MG63 (cell line): ENCODE data around the gene MAN2A1. TPM values are rescaled to one million over a fixed set of nuclear protein-coding genes. Genes with fewer than 3 reads are reported as not detected.
"Not testable (repeated sequence)": the region's sequence is repeated elsewhere in the genome, so short reads cannot be mapped to it uniquely, and the experiment has no call there.

ENCODE experiments used
- DNase-seq: peaks from one replicate; pipeline ENCODE4 v3.0.0-alpha.2; 2020
- H3K27me3 ChIP-seq: fragments of 250-450 bp; sonication (Bioruptor Pico); 2 replicates; pipeline ENCODE4 v1.5.1; 2020; ENCODE audit warnings: mild to moderate bottlenecking, moderate library complexity
- H3K36me3 ChIP-seq: fragments of 250-450 bp; sonication (Bioruptor Pico); 2 replicates; pipeline ENCODE4 v1.5.1; 2020; ENCODE audit warnings: mild to moderate bottlenecking, moderate library complexity
- H3K4me3 ChIP-seq: fragments of 250-450 bp; sonication (Bioruptor Pico); 2 replicates; pipeline ENCODE4 v1.5.1; 2020; ENCODE audit warnings: mild to moderate bottlenecking, moderate library complexity
- H3K9me3 ChIP-seq: fragments of 250-450 bp; sonication (Bioruptor Pico); 2 replicates; pipeline ENCODE4 v1.5.1; 2020; ENCODE audit warnings: mild to moderate bottlenecking, moderate library complexity
- total RNA-seq: library from RNA; depleted of rRNA; stranded (reverse); fragments of >200 nt; shearing (Covaris generic); gene quantifications from 2 replicates; pipeline ENCODE4 v1.2.3, GENCODE V29; 2014; ENCODE audit warnings: low replicate concordance

Gene MAN2A1
- total RNA-seq, 1 experiment from 2014 or later, result 60.3 TPM

DNA sequence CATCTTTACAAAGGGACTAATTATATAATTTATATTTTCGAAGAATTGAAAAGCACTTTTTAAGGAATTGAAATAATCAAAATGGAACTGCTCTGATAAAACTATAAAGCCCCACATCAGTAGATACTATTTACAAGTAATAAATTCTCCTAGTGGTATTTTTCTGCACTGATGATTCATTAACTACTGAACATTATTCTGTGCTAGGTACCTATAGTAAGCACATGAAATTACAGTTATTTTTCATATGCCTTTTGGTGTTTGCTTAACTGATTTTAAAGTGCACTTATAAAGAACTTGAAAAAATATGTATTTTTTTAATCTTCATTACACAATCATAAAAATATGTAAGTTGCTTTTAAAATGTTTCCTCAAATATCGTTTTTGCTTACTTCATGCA lies 123.0 kb downstream of the MAN2A1 start:
- no peaks in the 10 kb centered on the region; the same call in 1 of the 2 replicates for H3K9me3 ChIP-seq
- no peaks in the 10 kb centered on the region for H3K27me3 ChIP-seq
- H3K36me3 ChIP-seq, result peaks cover 15% of the 10 kb centered on the region
- DNase-seq, result no peak
- H3K4me3 ChIP-seq, result no peak overlapping the region

DNA sequence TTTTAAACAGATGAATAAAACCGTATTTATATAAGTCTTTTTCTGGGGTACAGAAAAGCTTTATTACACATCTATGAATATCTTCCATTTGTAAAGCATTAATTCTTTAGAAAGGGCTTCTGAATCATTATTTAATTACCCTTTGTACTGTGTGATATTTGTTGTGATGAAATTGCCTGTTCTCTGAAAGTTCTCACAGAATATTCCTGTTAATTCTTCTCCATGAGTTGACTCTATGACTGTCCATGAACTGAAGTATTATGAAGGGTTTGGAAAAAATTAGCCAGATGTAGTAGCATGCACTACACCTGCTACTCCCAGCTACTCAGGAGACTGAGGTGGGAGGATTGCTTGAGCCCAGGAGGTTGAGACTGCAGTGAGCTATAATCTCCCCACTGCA lies 127.0 kb downstream of the MAN2A1 start:
- Histone ChIP-seq H3K27me3 (no peaks in the 10 kb centered on the region), H3K36me3 (peaks cover 22% of the 10 kb centered on the region), H3K9me3 (no peaks in the 10 kb centered on the region), H3K4me3 (no peak overlapping the region)
- DNase-seq, result no peak

DNA sequence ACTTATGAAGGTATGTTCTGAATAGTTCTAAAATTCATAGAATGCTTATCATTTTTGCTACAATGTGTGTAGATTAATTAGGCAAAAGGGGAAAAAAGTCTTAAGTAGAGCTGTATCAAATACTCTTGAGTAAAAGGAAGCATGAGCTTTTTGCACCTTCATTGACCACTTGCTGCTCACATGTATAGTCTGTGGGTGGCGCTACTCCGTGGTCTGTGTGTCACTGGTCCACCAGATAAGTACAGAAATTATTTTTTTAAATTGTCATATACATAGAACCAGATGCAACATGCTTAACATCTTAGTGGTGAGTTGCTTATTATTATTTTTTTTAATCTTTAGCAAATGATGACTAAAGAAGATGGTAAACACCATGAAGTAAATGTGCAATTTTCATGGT lies 130.2 kb downstream of the MAN2A1 start:
- H3K27me3 ChIP-seq, result no peaks in the 10 kb centered on the region
- peaks cover 25% of the 10 kb centered on the region for H3K36me3 ChIP-seq
- no peak for DNase-seq
- no peaks in the 10 kb centered on the region for H3K9me3 ChIP-seq
- H3K4me3 ChIP-seq, result no peak overlapping the region

DNA sequence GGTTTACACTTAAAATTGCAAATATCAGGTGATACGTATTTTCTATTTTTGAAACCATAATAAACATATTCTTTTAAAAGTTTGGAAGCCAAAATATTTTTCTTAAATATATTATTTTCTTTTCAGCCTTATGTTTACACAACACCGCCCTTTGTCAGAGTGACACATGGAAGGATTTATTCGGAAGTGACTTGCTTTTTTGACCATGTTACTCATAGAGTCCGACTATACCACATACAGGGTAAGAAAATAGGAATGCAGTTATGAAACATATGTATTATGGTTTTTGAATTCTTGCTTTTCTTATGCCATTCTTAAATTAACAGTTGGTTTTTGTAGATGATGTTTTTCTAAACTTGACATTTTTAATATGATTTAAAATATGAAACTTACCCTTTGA lies 133.9 kb downstream of the MAN2A1 start:
- DNase-seq, result no peak

DNA sequence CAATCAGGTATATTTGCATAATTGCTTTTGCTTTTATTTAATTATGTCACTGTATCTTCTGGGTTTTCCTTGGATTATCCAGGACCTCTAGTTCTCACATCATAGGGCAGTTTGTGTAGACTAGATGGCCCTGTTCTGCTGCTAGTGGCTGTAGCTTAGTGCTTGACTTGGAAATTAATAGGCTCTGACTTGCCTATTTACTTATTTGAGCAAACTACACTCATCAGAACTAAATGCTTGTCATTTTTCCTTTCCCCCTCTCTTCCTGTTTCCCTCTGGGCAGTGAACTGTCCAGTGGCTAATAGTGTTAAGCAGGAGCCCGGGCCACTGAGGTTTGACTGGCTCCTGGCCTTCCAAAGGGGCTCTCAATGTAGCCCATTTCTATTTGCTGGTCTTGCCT lies 135.7 kb downstream of the MAN2A1 start:
- Histone ChIP-seq H3K27me3 (no peaks in the 10 kb centered on the region), H3K4me3 (no peak overlapping the region), H3K9me3 (no peaks in the 10 kb centered on the region), H3K36me3 (peaks cover 19% of the 10 kb centered on the region)
- no peak for DNase-seq

More for the DNA sequence above, 133.9 kb downstream of the MAN2A1 start:
- Histone ChIP-seq H3K4me3 (no peak overlapping the region), H3K9me3 (no peaks in the 10 kb centered on the region), H3K36me3 (peaks cover 30% of the 10 kb centered on the region), H3K27me3 (no peaks in the 10 kb centered on the region)

DNA sequence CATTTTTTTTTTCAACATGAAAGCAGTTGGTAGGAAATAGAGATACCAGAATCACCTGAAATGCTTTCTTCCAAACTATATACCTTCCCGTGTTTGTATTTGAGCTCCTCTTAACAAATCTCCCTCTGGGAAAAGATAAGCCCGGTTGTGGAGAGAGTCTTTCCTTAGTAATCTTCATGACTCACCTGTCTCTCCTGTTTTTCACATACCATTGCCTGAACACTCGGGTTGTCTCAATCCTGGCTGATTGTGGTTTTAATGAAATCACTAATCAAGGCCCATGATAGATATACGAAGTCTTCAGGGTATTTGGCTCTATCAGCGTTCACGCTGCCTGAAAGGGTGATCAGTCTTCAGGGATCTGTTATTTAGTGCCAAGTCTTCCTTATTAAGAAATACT lies 136.7 kb downstream of the MAN2A1 start:
- peaks cover 15% of the 10 kb centered on the region for H3K36me3 ChIP-seq
- no peaks in the 10 kb centered on the region for H3K9me3 ChIP-seq
- no peak for DNase-seq
- no peaks in the 10 kb centered on the region for H3K27me3 ChIP-seq
- no peak overlapping the region for H3K4me3 ChIP-seq

DNA sequence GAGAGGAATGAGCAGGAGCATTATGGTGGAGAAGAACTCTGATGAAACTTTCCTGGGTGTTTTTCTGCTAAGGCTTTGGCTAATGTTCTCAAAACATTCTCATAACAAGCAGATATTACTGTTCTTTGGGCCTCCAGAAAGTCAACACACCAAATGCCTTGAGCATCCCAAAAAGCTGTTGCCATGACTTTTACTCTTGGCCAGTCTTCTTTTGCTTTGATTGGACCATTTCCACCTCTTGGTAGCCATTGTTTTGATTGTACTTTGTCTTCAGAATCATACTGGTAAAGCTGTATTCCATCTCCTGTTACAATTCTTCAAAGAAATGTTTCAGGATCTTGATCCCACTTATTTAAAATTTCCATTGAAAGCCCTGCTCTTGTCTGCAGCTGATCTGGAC lies 139.6 kb downstream of the MAN2A1 start:
- no peak for DNase-seq
- peaks cover 9% of the 10 kb centered on the region for H3K36me3 ChIP-seq

DNA sequence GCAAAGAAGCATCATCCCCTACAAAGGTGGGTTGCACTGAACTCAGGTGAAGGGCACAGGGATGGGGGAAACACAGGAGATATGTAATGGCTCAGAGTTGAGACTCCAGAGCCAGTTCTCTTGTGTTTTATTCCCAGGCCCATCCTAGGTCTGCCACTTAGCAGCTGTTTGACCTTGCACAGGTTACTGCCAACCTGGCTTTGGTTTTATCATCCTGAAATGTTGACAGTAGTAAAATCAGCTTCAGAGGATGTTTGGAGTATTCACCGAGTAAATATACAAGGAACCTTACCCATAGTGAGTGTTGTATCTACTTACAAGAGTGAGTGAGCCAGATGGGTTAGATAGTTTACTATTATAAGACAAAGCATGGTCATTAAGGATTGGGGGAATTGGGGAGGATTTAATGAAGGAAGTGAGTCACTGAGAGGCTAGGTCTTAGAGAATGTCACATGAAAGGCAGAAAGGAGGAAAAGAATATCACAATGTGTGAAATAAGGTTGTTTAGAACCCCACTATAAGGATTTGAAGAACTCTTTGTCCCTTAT lies 141.3 kb downstream of the MAN2A1 start:
- Histone ChIP-seq H3K27me3 (no peaks in the 10 kb centered on the region), H3K36me3 (no peaks in the 10 kb centered on the region; the same call in none of the 2 replicates), H3K4me3 (no peak overlapping the region), H3K9me3 (no peaks in the 10 kb centered on the region)
- DNase-seq, result no peak

More for the DNA sequence above, 139.6 kb downstream of the MAN2A1 start:
- no peak overlapping the region for H3K4me3 ChIP-seq
- no peaks in the 10 kb centered on the region for H3K9me3 ChIP-seq
- no peaks in the 10 kb centered on the region for H3K27me3 ChIP-seq

DNA sequence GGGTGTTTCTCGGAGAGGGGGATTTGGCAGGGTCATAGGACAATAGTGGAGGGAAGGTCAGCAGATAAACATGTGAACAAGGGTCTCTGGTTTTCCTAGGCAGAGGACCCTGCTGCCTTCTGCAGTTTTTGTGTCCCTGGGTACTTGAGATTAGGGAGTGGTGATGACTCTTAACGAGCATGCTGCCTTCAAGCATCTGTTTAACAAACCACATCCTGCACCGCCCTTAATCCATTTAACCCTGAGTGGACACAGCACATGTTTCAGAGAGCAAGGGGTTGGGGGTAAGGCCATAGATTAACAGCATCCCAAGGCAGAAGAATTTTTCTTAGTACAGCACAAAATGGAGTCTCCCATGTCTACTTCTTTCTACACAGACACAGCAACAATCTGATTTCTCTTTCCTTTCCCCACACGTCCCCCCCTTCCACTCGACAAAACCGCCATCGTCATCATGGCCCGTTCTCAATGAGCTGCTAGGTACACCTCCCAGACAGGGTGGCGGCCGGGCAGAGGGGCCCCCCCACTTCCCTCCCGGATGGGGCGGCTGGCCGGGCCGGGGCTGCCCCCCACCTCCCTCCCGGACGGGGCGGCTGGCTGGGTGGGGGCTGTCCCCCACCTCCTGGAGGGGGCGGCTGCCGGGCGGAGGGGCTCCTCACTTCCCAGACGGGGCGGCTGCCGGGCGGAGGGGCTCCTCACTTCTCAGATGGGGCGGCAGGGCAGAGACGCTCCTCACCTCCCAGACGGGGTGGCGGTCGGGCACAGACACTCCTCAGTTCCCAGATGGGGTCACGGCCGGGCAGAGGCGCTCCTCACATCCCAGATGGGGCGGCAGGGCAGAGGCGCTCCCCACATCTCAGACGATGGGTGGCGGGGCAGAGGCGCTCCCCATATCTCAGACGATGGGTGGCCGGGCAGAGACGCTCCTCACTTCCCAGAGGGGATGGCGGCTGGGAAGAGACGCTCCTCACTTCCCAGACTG lies 142.8 kb downstream of the MAN2A1 start:
- not testable (repeated sequence) for H3K27me3 ChIP-seq, DNase-seq, H3K4me3 ChIP-seq, H3K36me3 ChIP-seq, H3K9me3 ChIP-seq

DNA sequence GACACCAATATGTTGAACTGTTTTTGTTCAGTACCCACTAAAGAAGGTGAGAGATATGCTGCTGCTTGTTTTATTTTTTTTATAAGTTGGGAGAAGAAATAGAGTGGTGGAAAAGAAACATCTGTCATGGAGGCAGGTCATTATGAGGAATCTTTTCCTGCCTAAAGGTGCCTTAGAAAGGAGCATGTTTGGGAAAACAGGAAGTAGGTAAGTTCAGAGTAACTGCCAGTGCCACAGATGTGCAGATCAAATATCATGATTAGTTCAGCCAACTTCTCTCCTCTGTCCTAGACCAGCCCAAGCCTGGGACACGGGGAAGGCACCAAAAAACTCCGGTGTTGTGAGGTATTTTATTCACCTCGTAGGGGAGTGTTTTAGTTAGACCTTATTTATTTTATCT lies 144.2 kb downstream of the MAN2A1 start:
- no peak overlapping the region for H3K4me3 ChIP-seq
- peaks cover 7% of the 10 kb centered on the region for H3K36me3 ChIP-seq
- H3K9me3 ChIP-seq, result no peaks in the 10 kb centered on the region
- H3K27me3 ChIP-seq, result no peaks in the 10 kb centered on the region
- no peak for DNase-seq

DNA sequence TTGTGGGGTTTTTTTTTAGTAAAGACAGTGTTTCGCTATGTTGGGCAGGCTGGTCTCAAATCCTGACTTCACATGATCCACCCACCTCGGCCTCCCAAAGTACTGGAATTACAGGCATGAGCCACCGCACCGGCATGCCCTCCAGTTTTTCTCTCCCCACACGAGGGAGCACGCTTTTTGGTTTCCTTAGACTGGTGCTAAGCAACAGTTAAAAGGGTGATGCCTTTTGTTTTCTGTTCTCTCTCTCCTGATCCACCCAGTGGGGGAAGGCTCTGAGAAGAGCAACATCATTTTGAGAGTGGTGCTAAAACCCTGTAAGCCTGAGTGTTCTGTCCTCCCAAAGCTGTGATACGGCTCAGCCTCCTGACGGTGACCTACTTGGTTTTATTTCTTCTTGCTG lies 146.6 kb downstream of the MAN2A1 start:
- H3K4me3 ChIP-seq, result no peak overlapping the region
- no peaks in the 10 kb centered on the region for H3K27me3 ChIP-seq
- no peak for DNase-seq
- H3K36me3 ChIP-seq, result peaks cover 18% of the 10 kb centered on the region
- no peaks in the 10 kb centered on the region for H3K9me3 ChIP-seq

DNA sequence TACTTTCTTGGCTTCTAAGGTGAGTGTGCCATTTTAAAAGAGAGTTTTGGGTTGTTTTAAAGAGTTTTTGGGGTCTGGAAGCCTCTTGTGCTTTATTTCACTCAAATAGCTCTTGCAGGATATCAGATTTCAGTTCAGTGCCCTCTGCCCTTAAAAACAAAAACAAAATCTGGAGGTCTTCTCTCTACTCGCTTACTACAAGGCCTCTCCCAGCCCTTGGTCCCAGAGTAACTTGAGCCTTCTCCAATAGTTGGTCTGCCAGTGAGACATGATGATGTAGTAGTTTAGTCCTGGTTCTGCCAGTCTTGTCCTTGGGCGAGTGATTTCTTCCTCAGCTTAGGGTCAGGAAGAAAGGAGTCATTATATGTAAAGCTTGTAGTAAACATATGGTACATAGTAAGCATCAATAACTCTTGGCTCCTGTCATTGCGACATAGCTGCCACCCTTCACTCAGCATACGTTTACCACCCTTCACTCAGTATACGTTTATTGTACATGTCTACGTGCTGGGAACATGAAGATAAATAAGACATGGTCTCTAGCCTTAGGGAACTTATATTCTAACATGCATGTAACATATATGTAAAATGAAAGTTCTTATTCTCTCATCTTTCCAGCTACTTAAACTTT lies 147.6 kb downstream of the MAN2A1 start:
- Histone ChIP-seq H3K36me3 (peaks cover 18% of the 10 kb centered on the region), H3K27me3 (no peaks in the 10 kb centered on the region), H3K9me3 (no peaks in the 10 kb centered on the region), H3K4me3 (no peak overlapping the region)
- DNase-seq, result no peak

DNA sequence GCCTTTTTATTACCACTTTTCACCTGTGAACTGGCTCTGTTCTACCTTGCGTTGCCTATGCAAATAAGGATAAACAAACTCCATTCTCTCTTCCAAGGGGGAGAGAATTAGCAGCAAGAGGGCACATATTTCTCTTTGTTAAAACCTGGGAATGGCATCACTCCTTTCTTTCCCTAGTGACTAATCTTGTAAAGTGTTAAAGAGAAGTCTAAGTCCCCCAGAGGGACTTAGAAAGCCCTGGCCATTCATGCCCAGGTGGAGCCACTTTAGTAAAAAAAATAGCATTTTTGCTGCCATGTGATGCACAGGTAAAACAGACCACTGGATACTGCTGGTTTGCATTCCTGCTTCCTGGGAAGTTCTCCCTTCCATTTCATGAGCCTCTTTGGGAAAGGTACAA lies 148.4 kb downstream of the MAN2A1 start:
- Histone ChIP-seq H3K36me3 (peaks cover 18% of the 10 kb centered on the region), H3K9me3 (no peaks in the 10 kb centered on the region), H3K27me3 (no peaks in the 10 kb centered on the region), H3K4me3 (no peak overlapping the region)
- no peak for DNase-seq

DNA sequence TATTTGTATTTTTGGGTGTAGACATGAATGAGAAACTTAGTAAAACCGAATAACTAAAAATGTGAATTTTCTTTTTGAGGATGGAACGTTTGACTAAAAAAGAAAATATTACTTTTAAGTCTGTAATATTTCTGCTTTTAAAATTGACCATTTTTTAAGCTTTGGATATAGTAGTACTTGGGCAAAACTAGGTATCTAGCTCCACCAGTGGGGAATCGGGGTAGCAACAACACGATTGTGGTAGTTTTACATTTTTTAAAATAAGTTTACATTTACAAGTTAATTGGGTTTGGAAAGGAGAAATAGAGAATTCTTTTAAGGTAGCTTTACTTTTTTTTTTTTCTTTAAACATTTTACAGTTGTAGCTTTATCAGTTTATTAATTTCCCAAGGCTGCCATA lies 154.4 kb downstream of the MAN2A1 start:
- Histone ChIP-seq H3K9me3 (no peaks in the 10 kb centered on the region), H3K36me3 (peaks cover 28% of the 10 kb centered on the region), H3K4me3 (no peak overlapping the region), H3K27me3 (no peaks in the 10 kb centered on the region)
- DNase-seq, result no peak

DNA sequence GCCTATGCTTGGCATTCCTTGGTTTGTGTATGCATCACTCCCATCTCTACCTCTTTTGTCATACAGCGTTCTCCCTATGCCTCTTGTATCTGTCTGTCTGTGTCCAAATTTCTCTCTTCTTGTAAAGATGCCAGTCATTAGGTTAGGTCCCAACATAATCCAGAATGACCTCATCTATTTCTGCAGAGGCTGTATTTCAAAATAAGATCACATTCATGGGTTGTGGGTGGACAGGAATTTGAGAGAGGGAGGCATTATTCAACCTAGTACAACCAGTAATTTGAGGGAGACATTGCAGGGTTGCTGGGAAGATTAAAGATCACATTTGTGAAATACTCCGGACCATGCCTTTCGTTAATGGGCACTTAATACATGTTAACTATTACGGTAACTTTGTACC lies 155.0 kb downstream of the MAN2A1 start:
- Histone ChIP-seq H3K27me3 (no peaks in the 10 kb centered on the region), H3K9me3 (no peaks in the 10 kb centered on the region), H3K4me3 (no peak overlapping the region), H3K36me3 (peaks cover 27% of the 10 kb centered on the region)
- DNase-seq, result no peak

DNA sequence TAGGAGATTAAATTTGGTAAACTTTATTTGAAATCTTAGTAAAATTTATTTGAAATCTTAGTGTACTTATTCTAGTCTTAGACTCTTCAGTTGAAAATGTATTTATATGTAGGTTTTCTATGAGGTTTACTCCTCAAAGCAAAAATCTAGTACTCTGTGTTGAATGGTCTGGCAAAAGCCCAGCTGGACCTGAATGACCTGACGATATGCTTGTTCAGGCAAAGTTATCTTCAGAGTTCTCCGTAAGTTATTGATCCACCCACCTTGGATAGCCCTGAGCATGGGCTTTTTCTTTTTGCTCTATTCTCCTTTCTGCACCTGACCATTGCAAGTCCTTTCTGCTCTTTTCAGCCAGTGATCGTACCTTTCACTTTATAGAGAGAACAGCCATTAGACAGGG lies 158.4 kb downstream of the MAN2A1 start:
- Histone ChIP-seq H3K9me3 (no peaks in the 10 kb centered on the region), H3K27me3 (no peaks in the 10 kb centered on the region), H3K4me3 (no peak overlapping the region), H3K36me3 (peaks cover 38% of the 10 kb centered on the region)
- no peak for DNase-seq

DNA sequence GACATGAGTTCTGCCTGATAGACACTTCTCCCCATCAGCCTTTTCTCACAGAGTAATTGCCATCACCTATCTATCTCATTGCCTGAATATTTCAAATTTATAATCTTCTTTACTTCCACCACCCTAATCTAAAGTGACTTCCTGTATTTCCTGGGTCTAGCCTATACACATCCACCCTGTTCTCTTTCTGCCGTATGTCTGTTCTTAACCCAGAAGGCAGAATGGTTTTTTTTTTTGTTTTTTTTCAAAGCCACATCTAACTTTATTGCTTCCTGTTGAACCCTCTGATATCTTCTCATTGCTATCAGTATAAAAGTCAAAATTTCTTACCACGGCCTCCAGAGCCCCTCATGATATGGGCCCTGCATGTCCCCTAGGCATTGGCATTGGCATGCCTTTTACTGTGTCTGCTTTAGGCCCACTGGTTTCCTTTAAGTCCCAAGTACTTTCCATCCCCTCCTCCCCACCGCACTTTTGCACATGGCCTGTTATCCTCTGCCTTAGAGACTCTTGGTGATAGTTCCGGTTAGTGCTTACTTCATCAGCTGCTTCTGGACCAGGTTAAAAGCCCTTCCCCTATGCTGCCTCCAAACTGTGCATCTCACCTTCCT lies 159.9 kb downstream of the MAN2A1 start:
- H3K4me3 ChIP-seq, result no peak overlapping the region
- H3K27me3 ChIP-seq, result no peaks in the 10 kb centered on the region
- H3K9me3 ChIP-seq, result no peaks in the 10 kb centered on the region
- no peak for DNase-seq
- peaks cover 38% of the 10 kb centered on the region for H3K36me3 ChIP-seq
